ENCODE results near the gene GRHPR.
"Not testable (repeated sequence)": the region's sequence is repeated elsewhere in the genome, so short reads cannot be mapped to it uniquely, and the experiment has no call there.

The GRHPR gene

DNA sequence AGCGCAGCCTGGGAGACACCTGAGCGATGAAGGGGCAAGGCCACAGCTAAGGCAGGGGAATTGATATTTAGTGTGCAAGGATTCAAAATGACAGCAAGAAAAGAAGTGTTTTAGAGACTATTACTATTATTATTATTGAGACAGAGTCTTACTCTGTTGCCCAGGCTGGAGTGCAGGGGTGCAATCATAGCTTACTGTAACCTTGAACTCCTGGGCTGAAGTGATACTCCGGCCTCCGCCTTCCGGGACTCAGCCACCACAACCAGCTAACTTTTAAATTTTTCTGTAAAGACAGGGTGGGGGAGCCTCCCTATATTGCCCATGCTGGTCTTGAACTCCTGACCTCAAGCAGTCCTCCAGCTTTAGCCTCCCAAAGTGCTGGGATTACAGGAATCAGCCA lies 3.3 kb upstream of the GRHPR start:
- FAIRE-seq (no peak), DNase-seq (ENCODE audit: extremely low spot score, insufficient read length, low read depth) (no peak)

DNA sequence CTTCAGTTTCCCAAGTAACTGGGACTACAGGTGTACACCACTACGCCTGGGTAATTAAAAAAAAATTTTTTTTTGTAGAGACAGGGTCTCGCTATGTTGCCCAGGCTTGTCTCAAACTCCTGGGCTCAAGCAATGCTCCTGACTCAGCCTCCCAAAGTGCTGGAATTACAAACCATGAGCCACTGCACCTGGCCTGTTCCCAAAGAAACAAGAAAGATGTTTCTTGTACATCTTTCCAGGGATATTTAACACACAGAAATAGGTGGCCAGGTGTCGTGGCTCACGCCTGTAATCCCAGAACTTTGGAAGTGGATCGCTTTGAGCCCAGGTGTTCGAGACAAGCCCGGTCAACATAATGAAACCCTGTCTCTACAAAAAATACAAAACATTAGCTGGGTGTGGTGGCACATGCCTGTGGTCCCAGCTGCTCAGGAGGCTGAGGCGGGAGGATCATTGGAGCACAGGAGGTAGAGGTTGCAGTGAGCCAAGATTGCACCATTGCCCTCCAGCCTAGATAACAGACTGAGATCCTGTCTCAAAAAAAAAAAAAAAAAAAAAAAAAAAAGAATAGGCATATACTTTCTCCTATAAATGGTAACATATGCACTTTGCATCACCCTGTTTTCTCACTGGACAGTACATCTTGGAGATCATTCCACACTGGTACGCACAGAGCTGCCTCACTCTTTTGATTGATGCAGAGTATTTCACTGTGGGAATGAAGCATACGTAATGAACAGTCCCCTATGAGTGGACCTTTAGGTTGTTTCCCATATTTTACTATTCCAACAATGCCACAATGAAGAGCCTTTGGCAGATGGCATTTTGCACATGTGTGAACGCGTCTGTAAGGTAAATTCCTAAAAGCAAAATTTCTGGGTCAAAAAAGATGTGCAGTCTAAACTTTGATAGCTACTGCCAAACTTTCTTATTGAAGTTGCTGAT lies 2.0 kb upstream of the GRHPR start:
- FAIRE-seq (no peak), DNase-seq (ENCODE audit: extremely low spot score, insufficient read length, low read depth) (no peak)

DNA sequence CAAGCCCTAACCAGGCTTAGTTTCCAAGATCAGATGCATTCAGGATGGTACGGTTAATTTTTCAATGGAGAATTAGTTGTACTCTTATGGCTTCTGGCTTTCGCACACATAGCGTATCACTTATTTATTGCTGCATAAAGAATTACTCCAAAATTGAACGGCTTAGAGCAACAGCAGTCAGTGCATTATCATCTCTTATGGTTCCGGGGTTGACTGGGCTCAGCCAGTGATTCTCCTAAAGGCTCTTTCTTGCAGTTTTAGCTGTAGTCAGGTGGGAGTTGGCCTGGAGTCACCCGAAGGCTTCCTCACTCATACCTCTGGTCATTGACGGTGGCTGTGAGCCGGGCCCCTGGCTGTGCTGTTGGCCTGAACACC lies 595 bp upstream of the GRHPR start:
- no peak for DNase-seq (ENCODE audit: extremely low spot score, insufficient read length, low read depth)
- FAIRE-seq = no peak

DNA sequence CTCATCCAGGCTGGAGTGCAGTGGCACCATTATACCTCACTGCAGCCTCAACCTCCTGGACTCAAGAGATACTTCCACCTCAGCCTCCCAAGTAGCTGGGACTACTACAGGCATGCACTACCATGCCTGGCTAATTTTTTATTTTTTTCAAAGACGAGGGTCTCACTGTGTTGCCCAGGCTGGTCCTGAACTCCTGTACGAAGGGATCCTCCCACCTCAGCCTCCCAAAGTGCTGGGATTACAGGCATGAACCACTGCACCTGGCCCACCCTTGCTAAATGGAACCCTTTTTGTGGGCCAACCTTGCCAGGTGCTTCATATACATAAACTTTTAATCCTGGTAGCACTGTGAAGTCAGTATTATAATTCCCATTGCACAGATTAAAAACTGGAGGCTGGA lies 1.0 kb downstream of the GRHPR start:
- FAIRE-seq = no peak

DNA sequence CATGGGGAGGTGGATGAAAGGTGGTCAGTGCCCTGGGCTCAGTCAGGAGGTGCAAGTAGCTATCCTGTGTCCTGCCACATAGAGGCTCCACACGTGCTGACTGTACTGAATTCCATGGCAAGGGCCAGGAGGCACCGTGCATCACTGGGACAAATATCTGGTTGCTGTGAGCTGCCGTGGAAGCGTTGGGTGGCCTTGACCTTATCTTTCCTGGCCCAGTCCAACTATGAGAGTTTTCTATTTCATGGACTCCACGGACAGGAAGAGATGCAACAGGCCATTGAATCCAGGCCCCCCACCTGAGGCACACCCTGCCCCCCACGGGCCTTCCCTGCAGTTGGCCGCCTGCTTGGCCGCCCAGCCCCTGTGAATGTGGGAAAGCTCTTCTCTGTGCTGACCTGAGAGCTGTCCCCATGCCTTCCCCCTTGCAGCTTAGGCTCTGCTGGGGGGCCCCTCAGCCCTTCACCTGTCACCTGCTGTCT lies 1.7 kb downstream of the GRHPR start:
- no peak for DNase-seq (ENCODE audit: extremely low spot score, insufficient read length, low read depth)
- no peak for FAIRE-seq

More for the DNA sequence above, 1.0 kb downstream of the GRHPR start:
- no peak for DNase-seq (ENCODE audit: extremely low spot score, insufficient read length, low read depth)

DNA sequence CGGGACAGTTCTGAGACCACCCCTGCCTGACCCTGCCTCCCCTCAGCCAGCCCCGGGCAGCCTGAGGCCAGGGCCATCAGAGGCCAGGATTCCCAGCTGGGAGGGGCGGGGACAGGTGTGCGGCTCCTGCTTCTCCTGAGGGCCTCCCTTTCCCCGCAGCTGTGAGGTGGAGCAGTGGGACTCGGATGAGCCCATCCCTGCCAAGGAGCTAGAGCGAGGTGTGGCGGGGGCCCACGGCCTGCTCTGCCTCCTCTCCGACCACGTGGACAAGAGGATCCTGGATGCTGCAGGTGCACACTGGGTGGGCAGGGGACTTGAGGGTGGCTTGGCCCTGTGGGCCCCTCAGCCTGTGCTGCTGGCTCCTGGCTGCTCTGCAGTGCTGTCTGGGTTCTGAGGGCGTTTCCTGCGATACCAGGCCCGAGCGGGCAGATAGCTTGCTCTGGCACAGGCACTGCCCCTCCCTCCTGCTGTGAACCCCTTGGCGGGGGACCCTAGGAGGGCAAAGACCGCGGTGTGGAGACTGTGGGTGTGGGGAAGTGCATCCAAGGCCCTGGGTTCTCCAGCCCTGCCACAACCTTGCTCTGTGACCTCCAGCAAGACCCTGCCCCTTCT lies 2.3 kb downstream of the GRHPR start:
- DNase-seq (ENCODE audit: extremely low spot score, insufficient read length, low read depth) = no peak
- FAIRE-seq = no peak

DNA sequence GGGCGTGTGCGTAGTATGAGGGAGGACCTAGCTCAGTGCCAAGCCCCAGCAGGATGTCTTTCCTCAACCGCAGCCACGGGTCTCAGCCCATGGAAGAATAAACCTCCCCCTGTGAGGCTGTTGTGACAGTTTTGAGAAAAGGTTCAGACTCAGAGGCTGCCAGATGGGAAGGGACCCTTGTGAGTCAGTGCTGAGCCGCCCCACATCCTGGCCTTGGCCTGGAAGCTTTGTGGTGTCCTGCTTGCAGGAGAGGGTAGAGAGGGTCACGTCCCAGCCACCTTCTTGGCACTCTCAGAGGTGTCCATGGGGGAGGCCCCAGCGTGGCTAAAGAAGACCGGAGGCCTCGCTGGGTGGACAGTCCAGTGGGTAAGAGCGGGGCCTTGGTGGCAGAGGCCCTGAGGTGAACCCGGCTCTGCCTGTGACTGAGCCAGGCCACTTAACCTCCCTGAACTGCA lies 2.8 kb downstream of the GRHPR start:
- no peak for DNase-seq (ENCODE audit: extremely low spot score, insufficient read length, low read depth)
- FAIRE-seq = no peak

DNA sequence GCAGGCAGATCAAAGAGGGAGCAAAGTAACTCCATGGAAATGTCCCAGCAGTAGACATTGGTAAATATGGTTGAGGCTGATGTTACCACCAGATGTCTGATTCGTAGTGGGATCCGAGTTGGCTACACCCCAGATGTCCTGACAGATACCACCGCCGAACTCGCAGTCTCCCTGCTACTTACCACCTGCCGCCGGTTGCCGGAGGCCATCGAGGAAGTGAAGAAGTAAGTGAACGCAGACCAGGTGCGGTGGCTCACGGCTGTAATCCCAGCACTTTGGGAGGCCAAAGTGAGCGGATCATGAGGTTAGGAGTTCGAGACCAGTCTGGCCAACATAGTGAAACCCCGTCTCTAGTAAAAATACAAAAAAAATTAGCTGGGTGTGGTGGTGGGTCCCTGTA lies 3.9 kb downstream of the GRHPR start:
- not testable (repeated sequence) for DNase-seq (ENCODE audit: extremely low spot score, insufficient read length, low read depth); FAIRE-seq

DNA sequence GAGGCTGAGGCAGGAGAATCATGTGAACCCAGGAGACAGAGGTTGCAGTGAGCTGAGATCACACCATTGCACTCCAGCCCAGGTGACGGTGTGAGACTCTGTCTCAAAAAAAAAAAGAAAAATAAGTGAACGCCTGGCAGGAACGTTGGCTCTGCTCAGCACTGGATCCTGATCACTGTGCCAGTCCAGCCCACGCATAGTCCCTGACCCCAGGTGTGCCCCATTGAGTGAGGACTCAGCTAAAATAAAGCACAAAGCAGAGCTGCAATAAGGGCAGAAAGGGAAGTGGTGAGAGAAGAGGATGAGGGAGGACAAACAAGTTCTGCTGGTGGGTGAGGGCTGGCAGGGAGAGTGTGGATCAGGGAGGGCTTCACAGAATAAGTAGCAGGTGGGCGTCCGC lies 4.3 kb downstream of the GRHPR start:
- DNase-seq (ENCODE audit: extremely low spot score, insufficient read length, low read depth) (no peak), FAIRE-seq (no peak)

DNA sequence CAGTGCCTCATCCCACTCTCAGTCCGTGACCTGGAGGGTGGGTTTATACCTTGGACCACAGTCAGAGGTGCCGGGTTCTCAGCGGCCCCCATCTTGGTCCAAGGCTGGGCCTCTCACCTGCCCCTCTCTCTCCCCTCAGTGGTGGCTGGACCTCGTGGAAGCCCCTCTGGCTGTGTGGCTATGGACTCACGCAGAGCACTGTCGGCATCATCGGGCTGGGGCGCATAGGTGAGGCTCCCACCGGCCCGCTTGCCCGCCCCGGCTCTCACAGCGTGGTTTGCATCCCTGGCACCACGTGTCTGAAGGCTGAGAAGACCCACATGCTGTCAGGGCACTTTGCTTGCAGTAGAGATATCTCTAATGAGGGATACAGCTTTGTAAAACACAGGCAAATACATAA lies 5.8 kb downstream of the GRHPR start:
- DNase-seq (ENCODE audit: extremely low spot score, insufficient read length, low read depth) = no peak
- FAIRE-seq = no peak

DNA sequence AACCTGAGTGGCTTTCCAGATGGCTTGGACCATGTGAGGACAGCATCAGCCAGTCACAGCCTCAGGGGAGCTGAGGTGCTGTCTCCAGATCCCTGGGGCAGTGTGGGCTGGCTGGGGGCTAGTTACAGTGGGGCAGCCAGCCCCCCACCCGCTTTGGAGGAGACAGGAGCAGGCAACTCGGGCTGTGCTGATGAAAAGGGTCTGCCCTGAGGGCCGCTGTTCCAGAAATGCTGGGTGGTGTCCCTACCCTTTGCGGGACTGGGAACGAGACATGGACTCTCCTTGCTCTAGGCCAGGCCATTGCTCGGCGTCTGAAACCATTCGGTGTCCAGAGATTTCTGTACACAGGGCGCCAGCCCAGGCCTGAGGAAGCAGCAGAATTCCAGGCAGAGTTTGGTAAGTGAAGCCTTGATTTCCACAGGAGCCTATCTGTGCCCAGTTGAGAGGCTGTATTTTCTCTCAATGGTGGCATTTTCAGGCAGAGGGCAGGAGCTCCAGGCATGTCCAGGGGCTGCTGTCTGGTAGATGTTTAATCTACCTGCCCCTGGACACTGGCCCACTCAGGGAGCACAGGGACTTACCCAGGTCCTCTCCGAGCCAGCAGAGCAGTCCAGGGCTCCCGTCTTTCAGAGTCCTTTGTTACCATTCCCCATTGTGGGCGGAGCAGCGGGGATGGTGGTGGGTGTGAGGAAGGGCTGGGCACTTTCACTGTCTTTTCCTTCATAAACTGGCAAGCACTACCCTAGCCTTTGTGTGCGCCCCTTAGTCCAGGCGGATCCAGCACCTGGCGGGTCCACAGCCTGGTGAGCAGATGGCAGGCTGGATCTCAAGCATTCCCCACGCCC lies 7.2 kb downstream of the GRHPR start:
- FAIRE-seq = no peak
- no peak for DNase-seq (ENCODE audit: extremely low spot score, insufficient read length, low read depth)

DNA sequence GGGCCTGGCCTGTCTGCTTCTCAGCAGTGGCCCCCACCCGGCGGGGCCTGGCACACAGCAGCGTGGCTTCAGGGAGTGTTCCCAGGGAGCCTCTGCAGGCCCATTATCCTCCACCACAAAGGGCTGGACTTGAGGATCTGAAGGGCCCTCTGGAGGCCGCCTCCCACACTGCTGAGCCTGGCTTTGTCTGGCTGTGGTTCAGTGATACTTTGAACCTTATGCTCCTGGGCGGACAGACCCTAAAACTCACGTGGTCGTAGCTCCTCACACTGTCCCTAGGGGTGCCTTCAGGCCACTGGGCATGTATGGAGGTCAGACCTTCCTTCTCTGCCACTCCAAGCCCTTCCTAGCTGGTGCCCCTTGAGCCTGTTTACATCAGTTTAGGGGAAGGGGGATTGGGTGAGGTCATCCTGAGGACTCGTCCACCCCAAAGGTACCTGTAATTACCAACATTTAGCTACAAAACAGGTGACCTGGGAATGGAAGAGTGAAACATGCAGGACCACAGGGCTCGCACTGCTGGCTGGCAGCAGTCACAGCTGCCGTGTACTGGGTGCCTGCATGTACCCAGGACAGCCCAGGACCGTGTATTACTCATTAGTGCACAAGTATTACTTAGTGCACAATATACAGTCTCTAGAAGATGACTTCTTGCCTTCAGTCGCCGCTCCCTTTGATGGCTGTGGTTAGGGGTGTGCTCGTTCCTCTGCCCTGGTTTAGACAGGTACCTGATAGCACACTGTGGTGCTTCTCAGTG lies 8.5 kb downstream of the GRHPR start:
- DNase-seq (ENCODE audit: extremely low spot score, insufficient read length, low read depth) (no peak), FAIRE-seq (no peak)

DNA sequence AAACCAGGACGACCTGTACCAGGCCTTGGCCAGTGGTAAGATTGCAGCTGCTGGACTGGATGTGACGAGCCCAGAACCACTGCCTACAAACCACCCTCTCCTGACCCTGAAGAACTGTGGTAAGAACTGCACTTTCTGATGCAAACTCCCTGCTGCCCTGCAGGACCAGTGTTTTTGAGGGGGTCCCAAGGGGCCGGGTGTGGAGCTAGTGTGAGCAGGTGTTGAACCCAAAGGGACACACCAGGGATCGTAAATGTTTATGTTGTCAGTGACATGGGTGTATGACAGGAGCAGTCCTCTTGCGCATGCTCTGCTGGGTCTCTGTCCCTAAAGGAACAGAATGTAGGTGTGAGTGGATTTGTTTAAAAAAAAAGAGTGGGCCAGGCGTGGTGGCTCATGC lies 9.5 kb downstream of the GRHPR start:
- DNase-seq (ENCODE audit: extremely low spot score, insufficient read length, low read depth) = no peak
- no peak for FAIRE-seq

DNA sequence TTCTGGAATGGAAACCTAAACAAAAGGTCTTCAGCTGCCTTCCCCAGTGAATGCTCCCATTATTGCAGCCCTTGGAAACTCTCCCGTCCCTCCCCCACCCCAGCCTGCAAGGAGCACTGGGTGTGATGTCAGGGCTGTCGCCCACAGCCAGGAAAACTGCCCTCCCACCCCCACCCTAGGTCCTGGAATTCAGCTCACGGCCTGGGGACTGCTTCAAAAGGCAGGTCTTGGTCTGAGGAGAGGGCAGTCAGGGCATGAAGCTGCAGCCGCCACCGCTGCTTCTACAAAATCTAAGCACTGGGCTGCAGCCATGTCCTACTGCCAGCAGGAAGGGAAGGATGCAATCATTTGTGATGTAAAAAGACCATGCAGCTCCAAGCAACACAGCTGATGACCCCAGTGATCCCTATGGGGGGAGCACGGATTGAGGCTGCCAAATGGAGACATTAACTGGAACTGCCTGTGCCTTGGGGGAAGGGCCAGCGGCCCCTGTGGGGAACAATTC lies 11.4 kb downstream of the GRHPR start:
- no peak for DNase-seq (ENCODE audit: extremely low spot score, insufficient read length, low read depth)
- FAIRE-seq = no peak

DNA sequence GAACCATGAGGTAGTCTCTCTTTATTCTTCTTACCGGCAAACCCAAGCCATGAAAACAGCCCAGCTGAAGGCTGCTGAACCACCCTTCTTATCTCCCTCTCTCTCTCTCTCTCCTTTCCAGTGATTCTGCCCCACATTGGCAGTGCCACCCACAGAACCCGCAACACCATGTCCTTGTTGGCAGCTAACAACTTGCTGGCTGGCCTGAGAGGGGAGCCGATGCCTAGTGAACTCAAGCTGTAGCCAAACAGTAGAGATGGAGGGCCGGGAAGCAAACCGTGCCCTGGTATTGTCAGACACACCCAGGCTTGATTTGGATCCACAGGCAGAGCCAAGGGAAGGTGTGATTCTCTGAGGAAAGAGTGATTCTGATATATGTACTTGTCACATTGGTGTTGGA lies 14.0 kb downstream of the GRHPR start:
- no peak for DNase-seq (ENCODE audit: extremely low spot score, insufficient read length, low read depth)
- FAIRE-seq = no peak

DNA sequence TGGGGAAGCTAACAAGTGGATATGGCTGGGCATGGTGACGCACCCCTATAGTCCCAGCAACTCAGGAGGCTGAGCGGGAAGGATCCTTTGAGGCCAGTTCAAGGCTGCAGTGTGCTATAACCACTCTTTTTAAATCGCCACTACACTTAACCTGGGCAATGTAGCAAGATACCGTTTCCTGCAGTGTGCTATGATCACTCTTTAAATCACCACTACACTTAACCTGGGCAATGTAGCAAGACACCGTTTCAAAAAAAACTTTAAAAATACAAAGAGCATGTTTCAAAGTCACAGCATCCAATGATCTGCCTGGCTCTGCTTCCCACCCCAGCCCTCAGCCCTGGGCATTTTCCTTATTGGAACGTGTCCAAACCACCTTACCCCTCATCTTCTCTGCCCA lies 14.5 kb downstream of the GRHPR start:
- no peak for FAIRE-seq
- DNase-seq (ENCODE audit: extremely low spot score, insufficient read length, low read depth) = no peak

DNA sequence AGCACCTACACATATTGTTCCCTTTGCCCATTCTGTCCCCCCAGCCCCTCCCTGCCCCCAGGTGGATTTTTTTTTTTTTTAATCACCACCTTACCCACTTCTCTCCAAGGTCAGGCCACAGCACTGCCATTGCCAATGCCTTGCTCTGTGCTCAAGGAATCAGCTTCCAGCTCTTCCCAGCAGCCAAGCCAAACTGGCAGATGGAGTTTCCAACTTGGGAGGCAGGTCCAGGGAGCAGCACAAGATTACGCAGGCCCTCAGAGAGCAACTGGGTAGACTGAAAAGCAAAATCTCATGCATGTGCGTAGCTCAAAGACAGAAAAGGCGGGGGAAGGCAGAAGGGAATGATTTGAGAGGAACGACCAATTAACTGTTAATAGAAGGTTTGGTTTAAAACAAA lies 15.1 kb downstream of the GRHPR start:
- FAIRE-seq = no peak

DNA sequence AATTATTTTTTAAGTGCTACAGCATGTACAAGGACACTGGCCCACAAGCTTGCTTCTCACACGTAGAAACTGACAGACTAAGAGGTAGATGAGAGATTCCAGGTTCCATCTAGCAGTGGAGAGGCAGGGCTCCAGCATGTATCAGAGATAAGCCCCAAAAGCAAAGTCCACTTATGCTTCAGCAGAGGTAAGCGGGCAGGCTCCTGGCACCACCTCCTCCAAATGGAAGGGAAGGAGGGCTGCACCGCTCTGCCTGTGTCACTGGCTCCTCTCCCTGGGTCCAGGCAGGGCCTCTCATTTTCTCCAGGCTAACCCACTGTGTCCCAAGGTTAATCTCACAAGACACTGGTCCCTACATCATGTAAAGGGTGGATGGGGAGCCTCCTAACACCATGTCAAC lies 15.9 kb downstream of the GRHPR start:
- DNase-seq (ENCODE audit: extremely low spot score, insufficient read length, low read depth) (no peak), FAIRE-seq (no peak)

More for the DNA sequence above, 15.1 kb downstream of the GRHPR start:
- no peak for DNase-seq (ENCODE audit: extremely low spot score, insufficient read length, low read depth)

DNA sequence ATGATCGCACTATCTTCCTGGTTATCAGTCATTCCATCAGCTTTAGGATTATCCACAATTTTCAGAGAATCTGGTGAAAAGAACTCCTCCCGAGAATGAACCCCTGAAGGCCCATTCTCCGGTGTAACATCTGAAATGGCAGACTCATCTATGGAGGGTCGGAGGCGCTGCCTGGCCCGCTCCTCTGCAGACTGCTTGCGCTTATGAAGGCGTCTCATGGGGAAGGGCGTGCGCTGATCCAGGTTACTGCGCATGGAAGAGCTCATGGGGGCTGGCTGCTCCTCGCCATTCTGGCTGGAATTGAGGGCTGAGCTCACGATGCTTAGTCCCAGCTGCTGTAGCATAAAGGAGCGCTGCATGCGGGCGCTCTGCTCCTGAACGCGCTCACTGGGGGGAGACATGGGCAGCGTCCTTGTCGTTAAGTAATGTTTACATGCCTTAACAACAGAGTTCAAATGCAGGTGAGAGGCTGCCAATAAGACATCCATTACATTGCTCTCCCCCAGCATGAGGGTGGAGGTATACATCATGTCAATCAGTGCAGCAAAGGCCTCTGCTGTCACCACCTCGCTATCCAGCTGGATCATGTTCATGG lies 19.4 kb downstream of the GRHPR start:
- DNase-seq (ENCODE audit: extremely low spot score, insufficient read length, low read depth) (no peak), FAIRE-seq (no peak)

All from GM18507 (cell line).